Mesenchymal stem cell (in vitro differentiated cells and primary cell): ENCODE data around the gene TMEM184B.

Source experiments
- DNase-seq: peaks from one replicate; pipeline ENCODE4 v3.0.0-alpha.2; 2013
- H2AFZ ChIP-seq: one replicate; pipeline ENCODE4 v1.6.1; 2013; ENCODE audit warnings: low read depth, mild to moderate bottlenecking, control low read depth, inconsistent platforms, low read length, moderate library complexity
- H2AK5ac ChIP-seq: 2 replicates; pipeline ENCODE4 v1.6.1; 2013; ENCODE audit warnings: low read length, moderate library complexity, mild to moderate bottlenecking, inconsistent platforms; ENCODE audit not compliant: severe bottlenecking
- H2BK120ac ChIP-seq: one replicate; pipeline ENCODE4 v1.6.1; 2013; ENCODE audit warnings: low read depth, mild to moderate bottlenecking, inconsistent platforms, low read length, moderate library complexity
- H2BK12ac ChIP-seq, 2 experiments: one replicate each; pipeline ENCODE4 v1.6.1; 2013; ENCODE audit warnings: inconsistent platforms in 2 of 2, low read length in 2 of 2, mild to moderate bottlenecking in 2 of 2, moderate library complexity in 2 of 2, control low read depth in 1 of 2
- H2BK15ac ChIP-seq: one replicate; pipeline ENCODE4 v1.6.1; 2013; ENCODE audit warnings: mild to moderate bottlenecking, low read depth, inconsistent platforms; ENCODE audit not compliant: poor library complexity, severe bottlenecking
- H2BK5ac ChIP-seq: 2 replicates; pipeline ENCODE4 v1.6.1; 2013; ENCODE audit warnings: low read depth, mild to moderate bottlenecking, low read length, control low read depth, inconsistent platforms; ENCODE audit not compliant: poor library complexity, severe bottlenecking
- H3K14ac ChIP-seq, 2 experiments: one replicate each; pipeline ENCODE4 v1.6.1; 2013; ENCODE audit warnings: inconsistent platforms in 2 of 2, low read length in 2 of 2, control low read depth in 1 of 2, mild to moderate bottlenecking in 1 of 2, moderate library complexity in 1 of 2
- H3K18ac ChIP-seq, 2 experiments: one replicate each; pipeline ENCODE4 v1.6.1; 2013; ENCODE audit warnings: inconsistent platforms in 2 of 2, low read length in 2 of 2, control low read depth in 1 of 2, low read depth in 1 of 2, mild to moderate bottlenecking in 1 of 2
- H3K23ac ChIP-seq, 2 experiments: one replicate each; pipeline ENCODE4 v1.6.1; 2013; ENCODE audit warnings: inconsistent platforms in 2 of 2, low read length in 2 of 2, mild to moderate bottlenecking in 2 of 2, moderate library complexity in 2 of 2, control low read depth in 1 of 2
- H3K27ac ChIP-seq: 2 replicates; pipeline ENCODE4 v1.5.1; 2013; ENCODE audit warnings: mild to moderate bottlenecking, moderate library complexity, low read length, control low read depth, inconsistent platforms; ENCODE audit not compliant: poor library complexity, severe bottlenecking
- H3K27me3 ChIP-seq, 2 experiments: 2 replicates each; pipeline versions ENCODE4 v1.6.1 to v1.7.0; 2013; ENCODE audit warnings: low read length in 2 of 2, mild to moderate bottlenecking in 2 of 2, moderate library complexity in 2 of 2, control low read depth in 1 of 2, inconsistent platforms in 1 of 2; ENCODE audit not compliant: control insufficient read depth in 1 of 2, insufficient read depth in 1 of 2
- H3K36me3 ChIP-seq, 2 experiments: 2 replicates each; pipeline versions ENCODE4 v1.6.1 to v1.7.0; 2013; ENCODE audit warnings: low read length in 2 of 2, control low read depth in 1 of 2, inconsistent platforms in 1 of 2, low read depth in 1 of 2, mild to moderate bottlenecking in 1 of 2; ENCODE audit not compliant: insufficient read depth in 2 of 2, control insufficient read depth in 1 of 2
- H3K4ac ChIP-seq, 2 experiments: one replicate each; pipeline ENCODE4 v1.6.1; 2013; ENCODE audit warnings: inconsistent platforms in 2 of 2, low read length in 2 of 2, mild to moderate bottlenecking in 2 of 2, moderate library complexity in 2 of 2, control low read depth in 1 of 2, low read depth in 1 of 2
- H3K4me1 ChIP-seq: 2 replicates; pipeline ENCODE4 v1.6.1; 2013; ENCODE audit warnings: low read depth, low read length, control low read depth; ENCODE audit not compliant: control insufficient read depth, insufficient read depth
- H3K4me2 ChIP-seq: 2 replicates; pipeline ENCODE4 v1.6.1; 2013; ENCODE audit warnings: low read length, mild to moderate bottlenecking, inconsistent platforms; ENCODE audit not compliant: poor library complexity, severe bottlenecking
- H3K4me3 ChIP-seq, 2 experiments: 2 replicates each; pipeline versions ENCODE4 v1.5.1 to v1.7.0; 2013; ENCODE audit warnings: low read length in 2 of 2, mild to moderate bottlenecking in 2 of 2, control low read depth in 1 of 2, low read depth in 1 of 2; ENCODE audit not compliant: insufficient read depth in 1 of 2
- H3K79me1 ChIP-seq: replicated peaks from 2 replicates; pipeline ENCODE4 v1.6.1; 2013; ENCODE audit warnings: mild to moderate bottlenecking, control low read depth, low read length, inconsistent platforms; ENCODE audit not compliant: poor library complexity, severe bottlenecking
- H3K9ac ChIP-seq: 2 replicates; pipeline ENCODE4 v1.7.0; 2013; ENCODE audit warnings: mild to moderate bottlenecking, low read length, moderate library complexity
- H3K9me3 ChIP-seq: 2 replicates; pipeline ENCODE4 v1.7.0; 2013; ENCODE audit warnings: mild to moderate bottlenecking, low read length; ENCODE audit not compliant: control insufficient read depth
- H4K8ac ChIP-seq: one replicate; pipeline ENCODE4 v1.6.1; 2013; ENCODE audit warnings: inconsistent platforms, mild to moderate bottlenecking, low read length, moderate library complexity
- H4K91ac ChIP-seq: one replicate; pipeline ENCODE4 v1.6.1; 2013; ENCODE audit warnings: mild to moderate bottlenecking, low read length, inconsistent platforms
- WGBS: methylation state at CpG from one replicate; pipeline ENCODE4 v1.1.7; 2013; ENCODE audit warnings: mixed read lengths; 5-methylcytosine and 5-hydroxymethylcytosine counted together

Gene TMEM184B

GRCh38 chr22:38270091-38270992 lies 2.5 kb downstream of the TMEM184B start:
- no peak overlapping the region for H3K23ac ChIP-seq
- H2BK120ac ChIP-seq, result no peak overlapping the region
- peaks cover 4 to 27% of the 10 kb centered on the region in 2 experiments for H3K36me3 ChIP-seq
- H4K91ac ChIP-seq, result no peak overlapping the region
- no peak overlapping the region for H4K8ac ChIP-seq
- H2BK15ac ChIP-seq, result no peak overlapping the region
- peak overlapping the region in 1 of 2 experiments; percentile 25 for H2BK12ac ChIP-seq
- WGBS, result 57% methylated on average over 13 of the region's 13 CpGs
- peak overlapping the region; percentile 41 for H3K4me2 ChIP-seq
- H3K4ac ChIP-seq, result no peak overlapping the region
- peaks cover 3% of the 10 kb centered on the region for H3K79me1 ChIP-seq
- no peak overlapping the region for H2AFZ ChIP-seq
- H3K4me1 ChIP-seq, result peaks cover 36% of the 10 kb centered on the region
- H2AK5ac ChIP-seq, result no peak overlapping the region
- peak overlapping the region; percentile 95 for H3K9ac ChIP-seq
- H3K4me3 ChIP-seq, result peak overlapping the region in 1 of 2 experiments; percentile 97
- no peaks in the 10 kb centered on the region for H3K9me3 ChIP-seq
- H3K14ac ChIP-seq, result peak overlapping the region in 1 of 2 experiments; percentile 62
- H2BK5ac ChIP-seq, result no peak overlapping the region
- DNase-seq, result peak; percentile 51
- H3K27ac ChIP-seq, result peak overlapping the region; percentile 58
- no peaks in the 10 kb centered on the region for H3K27me3 ChIP-seq
- H3K18ac ChIP-seq, result no peak overlapping the region

- H2BK120ac ChIP-seq, result no peak overlapping the region
- peaks cover 38% of the 10 kb centered on the region for H3K4me1 ChIP-seq
- H2AFZ ChIP-seq, result no peak overlapping the region
- no peaks in the 10 kb centered on the region for H3K27me3 ChIP-seq
- no peak overlapping the region for H3K14ac ChIP-seq
- H3K9me3 ChIP-seq, result no peaks in the 10 kb centered on the region
- no peak overlapping the region for H2BK5ac ChIP-seq
- H3K18ac ChIP-seq, result no peak overlapping the region
- no peak overlapping the region for H4K91ac ChIP-seq
- WGBS, result 98% methylated on average over 7 of the region's 7 CpGs
- no peak for DNase-seq
- H3K4me3 ChIP-seq, result no peak overlapping the region
- peak overlapping the region; percentile 25 for H3K9ac ChIP-seq
- peaks cover 4 to 34% of the 10 kb centered on the region in 2 experiments for H3K36me3 ChIP-seq
- no peak overlapping the region for H2BK15ac ChIP-seq
- no peak overlapping the region for H2AK5ac ChIP-seq
- no peak overlapping the region for H3K23ac ChIP-seq
- H3K27ac ChIP-seq, result no peak overlapping the region
- no peak overlapping the region for H3K4me2 ChIP-seq
- H4K8ac ChIP-seq, result no peak overlapping the region
- H3K4ac ChIP-seq, result no peak overlapping the region
- H3K79me1 ChIP-seq, result peaks cover 3% of the 10 kb centered on the region
- H2BK12ac ChIP-seq, result no peak overlapping the region
Measured at GRCh38 chr22:38269466-38269865, 3.3 kb downstream of the TMEM184B start.

- no peaks in the 10 kb centered on the region for H3K9me3 ChIP-seq
- no peak overlapping the region for H2AK5ac ChIP-seq
- H3K4me1 ChIP-seq, result peaks cover 36% of the 10 kb centered on the region
- no peak overlapping the region for H2AFZ ChIP-seq
- H3K18ac ChIP-seq, result no peak overlapping the region
- H2BK120ac ChIP-seq, result no peak overlapping the region
- DNase-seq, result peak; percentile 68
- no peak overlapping the region for H3K14ac ChIP-seq
- peaks cover 17 to 53% of the 10 kb centered on the region in 2 experiments for H3K36me3 ChIP-seq
- H3K4me2 ChIP-seq, result no peak overlapping the region
- H2BK15ac ChIP-seq, result no peak overlapping the region
- H4K8ac ChIP-seq, result no peak overlapping the region
- no peak overlapping the region for H4K91ac ChIP-seq
- no peak overlapping the region for H3K9ac ChIP-seq
- H3K4me3 ChIP-seq, result no peak overlapping the region
- H3K4ac ChIP-seq, result no peak overlapping the region
- no peak overlapping the region for H3K27ac ChIP-seq
- H3K79me1 ChIP-seq, result peaks cover 3% of the 10 kb centered on the region
- 66% methylated on average over 2 of the region's 4 CpGs for WGBS
- no peaks in the 10 kb centered on the region for H3K27me3 ChIP-seq
- no peak overlapping the region for H3K23ac ChIP-seq
- H2BK12ac ChIP-seq, result no peak overlapping the region
- no peak overlapping the region for H2BK5ac ChIP-seq
Measured at GRCh38 chr22:38267086-38267485, 5.7 kb downstream of the TMEM184B start.

GRCh38 chr22:38266120-38266519 lies 6.7 kb downstream of the TMEM184B start:
- no peak overlapping the region for H3K14ac ChIP-seq
- no peak for DNase-seq
- H2BK120ac ChIP-seq, result no peak overlapping the region
- H3K4ac ChIP-seq, result no peak overlapping the region
- H2BK15ac ChIP-seq, result no peak overlapping the region
- H3K9me3 ChIP-seq, result no peaks in the 10 kb centered on the region
- 68% methylated on average over 8 of the region's 8 CpGs for WGBS
- peak overlapping the region in 1 of 2 experiments; percentile 4 for H3K18ac ChIP-seq
- no peak overlapping the region for H3K9ac ChIP-seq
- no peak overlapping the region for H4K91ac ChIP-seq
- H3K23ac ChIP-seq, result no peak overlapping the region
- H3K79me1 ChIP-seq, result peaks cover 3% of the 10 kb centered on the region
- H3K36me3 ChIP-seq, result peaks cover 17 to 55% of the 10 kb centered on the region in 2 experiments
- no peaks in the 10 kb centered on the region for H3K27me3 ChIP-seq
- no peak overlapping the region for H3K4me3 ChIP-seq
- H2BK5ac ChIP-seq, result no peak overlapping the region
- no peak overlapping the region for H3K27ac ChIP-seq
- no peak overlapping the region for H2AFZ ChIP-seq
- H3K4me2 ChIP-seq, result no peak overlapping the region
- no peak overlapping the region for H2AK5ac ChIP-seq
- peaks cover 30% of the 10 kb centered on the region for H3K4me1 ChIP-seq
- H2BK12ac ChIP-seq, result no peak overlapping the region
- H4K8ac ChIP-seq, result no peak overlapping the region
